ENCODE results near the gene MEG3.
"Not testable (repeated sequence)": the region's sequence is repeated elsewhere in the genome, so short reads cannot be mapped to it uniquely, and the experiment has no call there.

The MEG3 gene

DNA sequence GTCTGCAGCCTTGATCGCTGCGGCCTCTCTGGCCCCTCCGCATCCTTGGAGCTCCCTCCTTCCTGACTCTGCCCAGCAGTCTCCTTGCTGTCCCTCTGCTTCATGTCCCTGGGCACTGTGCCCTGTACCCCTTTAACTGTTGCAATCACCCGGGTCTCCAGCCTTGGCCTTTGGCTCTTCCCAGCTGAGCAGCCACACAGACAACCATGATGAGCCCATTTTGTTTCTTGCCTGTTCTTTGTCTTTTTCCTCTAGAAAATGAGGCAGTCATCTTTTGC is 40.6 kb upstream of the MEG3 start:
- Mint-ChIP-seq H3K4me3 (no peak overlapping the region), H3K27me3 (peaks cover 25% of the 10 kb centered on the region), H3K9me3 (no peaks in the 10 kb centered on the region), H3K4me1 (no peaks in the 10 kb centered on the region), H3K36me3 (no peaks in the 10 kb centered on the region), H3K27ac (no peak overlapping the region)
- ATAC-seq: no peak

DNA sequence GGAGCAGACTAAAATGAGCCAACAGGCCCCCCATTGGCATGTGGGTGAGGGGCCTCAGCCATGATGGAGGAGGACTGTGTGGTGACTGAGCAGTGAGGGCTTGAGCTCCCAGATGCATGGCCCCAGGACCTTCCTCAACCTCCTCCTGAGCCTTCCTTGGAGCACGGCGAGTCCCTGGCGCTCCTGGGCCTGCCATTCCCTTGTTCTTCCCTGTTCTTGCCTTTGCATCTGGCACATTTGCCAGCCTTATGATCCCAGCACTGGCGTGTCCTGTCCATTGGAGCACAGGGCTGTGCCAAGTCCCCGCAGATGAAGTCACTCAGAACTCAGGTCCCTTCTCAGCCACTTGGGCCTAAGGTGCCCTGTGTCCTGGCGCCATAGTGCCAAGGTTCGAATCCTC is 40.3 kb upstream of the MEG3 start:
- H3K27me3 Mint-ChIP-seq: peaks cover 23% of the 10 kb centered on the region
- H3K4me1 Mint-ChIP-seq: no peaks in the 10 kb centered on the region
- no peak for ATAC-seq
- H3K9me3 Mint-ChIP-seq: no peaks in the 10 kb centered on the region
- H3K4me3 Mint-ChIP-seq: no peak overlapping the region
- no peak overlapping the region for H3K27ac Mint-ChIP-seq
- no peaks in the 10 kb centered on the region for H3K36me3 Mint-ChIP-seq

DNA sequence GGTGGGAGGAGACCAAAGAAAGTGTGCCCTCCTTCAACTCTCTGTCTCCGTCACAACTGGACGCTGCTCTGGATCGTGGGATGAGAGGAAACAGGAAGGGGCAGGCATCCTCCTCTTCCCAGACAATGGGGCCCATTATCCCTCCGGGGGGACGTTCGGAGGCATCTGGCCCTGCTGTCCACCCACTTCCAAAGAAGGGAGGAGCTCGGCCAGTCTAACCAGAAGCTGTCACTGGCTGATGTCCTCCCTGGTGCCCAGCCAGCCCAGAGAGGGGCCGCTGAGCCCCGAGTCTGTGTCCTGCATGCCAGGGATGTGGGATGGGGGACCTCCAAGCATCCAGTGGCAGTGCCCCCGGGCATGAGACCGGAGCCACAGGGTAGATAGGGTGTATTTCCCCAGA is 39.8 kb upstream of the MEG3 start:
- Mint-ChIP-seq H3K4me1 (no peaks in the 10 kb centered on the region), H3K36me3 (no peaks in the 10 kb centered on the region), H3K4me3 (no peak overlapping the region), H3K27ac (no peak overlapping the region), H3K9me3 (no peaks in the 10 kb centered on the region), H3K27me3 (peaks cover 28% of the 10 kb centered on the region)
- ATAC-seq: no peak

DNA sequence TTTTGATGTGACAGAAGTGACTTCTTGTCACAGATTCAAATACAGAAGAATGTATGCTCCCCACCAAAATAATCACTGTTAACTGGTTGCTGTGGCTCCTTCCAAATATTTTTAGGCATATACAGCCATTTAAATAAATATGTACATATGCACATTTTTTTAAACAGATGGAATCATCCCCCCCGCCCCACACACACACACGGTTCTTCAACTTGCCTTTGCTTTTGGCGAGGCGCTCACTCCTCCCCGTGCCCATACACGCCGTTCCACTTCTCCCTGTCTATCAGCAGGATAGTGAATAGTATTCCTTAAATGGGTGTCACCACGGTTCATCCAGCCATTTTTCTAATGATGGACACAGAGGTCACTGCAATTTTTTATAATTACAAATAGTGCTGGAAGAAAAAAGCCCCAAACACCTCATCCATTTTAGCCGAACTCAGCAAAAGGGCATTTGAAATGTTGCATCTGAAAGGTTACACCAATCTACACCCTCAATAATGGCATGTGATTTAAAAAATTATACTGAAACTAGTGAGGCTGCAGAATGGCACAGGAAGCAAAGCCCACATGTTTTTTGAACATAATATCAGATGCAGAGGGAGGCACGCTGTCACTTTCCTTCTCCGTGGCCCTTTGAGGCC is 39.2 kb upstream of the MEG3 start:
- no peak for ATAC-seq
- Mint-ChIP-seq H3K27me3 (peaks cover 32% of the 10 kb centered on the region), H3K4me3 (no peak overlapping the region), H3K36me3 (no peaks in the 10 kb centered on the region), H3K27ac (no peak overlapping the region), H3K4me1 (no peaks in the 10 kb centered on the region), H3K9me3 (no peaks in the 10 kb centered on the region)

GRCh38 chr14:100787659-100788058 is 38.3 kb upstream of the MEG3 start:
- no peaks in the 10 kb centered on the region for H3K36me3 Mint-ChIP-seq
- H3K4me1 Mint-ChIP-seq: no peaks in the 10 kb centered on the region
- no peaks in the 10 kb centered on the region for H3K9me3 Mint-ChIP-seq
- H3K4me3 Mint-ChIP-seq: no peak overlapping the region
- peaks cover 39% of the 10 kb centered on the region for H3K27me3 Mint-ChIP-seq
- ATAC-seq: no peak
- H3K27ac Mint-ChIP-seq: no peak overlapping the region

DNA sequence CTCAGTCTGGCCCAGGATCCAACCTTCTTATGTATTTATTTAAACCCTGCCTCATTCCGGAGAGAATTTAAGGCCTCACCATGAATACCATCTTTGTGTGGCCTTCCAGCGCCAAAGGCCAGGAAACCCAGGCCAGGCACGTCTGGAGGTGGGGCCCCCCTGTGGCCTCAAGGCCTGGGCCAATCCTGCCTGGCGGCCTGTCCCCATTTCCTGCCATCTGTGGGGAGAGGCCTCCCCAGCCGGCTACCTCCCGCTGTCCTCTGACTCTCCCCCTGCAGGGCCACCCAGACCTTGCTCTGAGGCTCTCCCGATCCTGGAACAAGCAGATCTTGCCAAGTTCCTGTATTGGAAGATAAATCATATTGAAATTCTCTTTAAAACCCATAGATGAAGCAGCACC is 37.4 kb upstream of the MEG3 start:
- Mint-ChIP-seq H3K4me3 (no peak overlapping the region), H3K27me3 (peaks cover 44% of the 10 kb centered on the region), H3K36me3 (no peaks in the 10 kb centered on the region), H3K4me1 (no peaks in the 10 kb centered on the region), H3K9me3 (no peaks in the 10 kb centered on the region), H3K27ac (no peak overlapping the region)
- no peak for ATAC-seq

- Mint-ChIP-seq H3K36me3 (no peaks in the 10 kb centered on the region), H3K9me3 (no peaks in the 10 kb centered on the region), H3K27me3 (peaks cover 44% of the 10 kb centered on the region), H3K4me1 (no peaks in the 10 kb centered on the region), H3K4me3 (no peak overlapping the region), H3K27ac (no peak overlapping the region)
- ATAC-seq: no peak
Observed at GRCh38 chr14:100788942-100789341, 37.0 kb upstream of the MEG3 start.

- no peaks in the 10 kb centered on the region for H3K4me1 Mint-ChIP-seq
- H3K36me3 Mint-ChIP-seq: no peaks in the 10 kb centered on the region
Observed at GRCh38 chr14:100789460-100790417, 36.2 kb upstream of the MEG3 start.

GRCh38 chr14:100790502-100791347 is 35.2 kb upstream of the MEG3 start:
- no peak for ATAC-seq
- H3K27me3 Mint-ChIP-seq: peaks cover 34% of the 10 kb centered on the region
- no peaks in the 10 kb centered on the region for H3K9me3 Mint-ChIP-seq
- H3K36me3 Mint-ChIP-seq: no peaks in the 10 kb centered on the region
- H3K27ac Mint-ChIP-seq: no peak overlapping the region
- no peaks in the 10 kb centered on the region for H3K4me1 Mint-ChIP-seq
- no peak overlapping the region for H3K4me3 Mint-ChIP-seq

More at GRCh38 chr14:100789460-100790417, 36.2 kb upstream of the MEG3 start:
- no peak overlapping the region for H3K27ac Mint-ChIP-seq
- no peaks in the 10 kb centered on the region for H3K9me3 Mint-ChIP-seq
- H3K4me3 Mint-ChIP-seq: no peak overlapping the region
- no peak for ATAC-seq
- peaks cover 43% of the 10 kb centered on the region for H3K27me3 Mint-ChIP-seq

GRCh38 chr14:100791348-100791735 is 34.6 kb upstream of the MEG3 start:
- Mint-ChIP-seq H3K27me3 (peaks cover 34% of the 10 kb centered on the region), H3K4me1 (no peaks in the 10 kb centered on the region), H3K9me3 (no peaks in the 10 kb centered on the region), H3K4me3 (no peak overlapping the region), H3K36me3 (no peaks in the 10 kb centered on the region), H3K27ac (no peak overlapping the region)
- no peak for ATAC-seq

DNA sequence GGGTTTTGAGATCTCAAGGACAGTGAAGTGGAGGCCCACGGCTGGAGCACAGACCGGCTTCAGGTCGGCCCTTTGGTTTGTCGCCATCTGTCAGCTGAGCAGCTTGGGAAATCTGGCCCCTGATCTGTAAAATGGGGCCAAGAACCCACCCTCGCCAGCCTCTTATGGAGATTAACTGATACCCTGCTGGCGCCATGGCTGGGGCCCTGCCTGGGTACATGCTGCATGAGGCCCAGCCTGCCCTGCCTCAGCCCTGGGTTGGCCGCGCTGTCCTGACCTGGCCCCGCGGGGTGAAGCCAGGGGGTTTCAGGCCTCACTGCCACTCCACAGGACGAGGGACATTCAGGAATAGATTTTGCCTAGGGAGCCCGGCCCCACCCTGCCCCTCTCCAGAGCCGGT is 33.9 kb upstream of the MEG3 start:
- H3K36me3 Mint-ChIP-seq: no peaks in the 10 kb centered on the region
- no peak overlapping the region for H3K27ac Mint-ChIP-seq
- H3K27me3 Mint-ChIP-seq: peaks cover 34% of the 10 kb centered on the region
- no peaks in the 10 kb centered on the region for H3K4me1 Mint-ChIP-seq
- ATAC-seq: no peak
- no peak overlapping the region for H3K4me3 Mint-ChIP-seq
- H3K9me3 Mint-ChIP-seq: no peaks in the 10 kb centered on the region

GRCh38 chr14:100796946-100797345 is 29.0 kb upstream of the MEG3 start:
- Mint-ChIP-seq H3K4me1 (no peaks in the 10 kb centered on the region), H3K36me3 (no peaks in the 10 kb centered on the region), H3K9me3 (no peaks in the 10 kb centered on the region), H3K27me3 (peaks cover 11% of the 10 kb centered on the region), H3K27ac (no peak overlapping the region), H3K4me3 (no peak overlapping the region)
- no peak for ATAC-seq

DNA sequence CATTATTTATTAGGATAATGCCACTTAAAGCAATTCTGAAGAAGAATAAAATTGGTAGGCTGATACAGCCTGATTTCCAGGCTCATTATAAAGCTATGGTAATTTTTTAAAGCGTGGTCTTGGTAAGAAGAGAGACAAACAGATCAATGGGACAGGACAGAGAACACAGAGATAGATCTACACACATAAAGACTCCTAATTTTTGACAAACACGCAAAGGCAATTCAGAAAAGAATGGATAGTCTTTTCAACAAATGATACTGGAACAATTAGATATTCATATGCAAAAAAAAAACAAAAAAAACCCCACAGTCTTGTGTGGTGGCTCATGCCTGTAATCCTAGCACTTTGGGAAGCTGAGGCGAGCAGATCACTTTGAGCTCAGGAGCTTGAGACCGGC is 25.9 kb upstream of the MEG3 start:
- no peaks in the 10 kb centered on the region for H3K36me3 Mint-ChIP-seq
- ATAC-seq: no peak
- no peaks in the 10 kb centered on the region for H3K4me1 Mint-ChIP-seq
- no peaks in the 10 kb centered on the region for H3K9me3 Mint-ChIP-seq
- H3K4me3 Mint-ChIP-seq: no peak overlapping the region
- no peaks in the 10 kb centered on the region for H3K27me3 Mint-ChIP-seq
- no peak overlapping the region for H3K27ac Mint-ChIP-seq

DNA sequence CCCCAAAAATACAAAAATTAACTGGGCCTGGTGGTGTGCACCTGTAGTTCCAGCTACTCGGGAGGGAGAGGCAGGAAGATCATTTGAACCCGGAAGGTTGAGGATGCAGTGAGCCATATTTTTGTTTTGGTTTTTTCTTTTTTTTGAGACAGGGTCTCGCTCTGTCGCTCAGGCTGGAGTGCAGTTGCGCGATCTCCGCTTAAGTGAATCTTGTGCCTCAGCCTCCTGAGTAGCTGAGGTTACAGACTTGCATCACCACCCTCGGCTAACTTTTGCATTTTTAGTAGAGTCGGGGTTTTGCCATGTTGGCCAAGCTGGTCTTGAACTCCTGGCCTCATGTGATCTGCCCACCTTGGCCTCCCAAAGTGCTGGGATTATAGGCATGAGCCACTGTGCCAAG is 24.5 kb upstream of the MEG3 start:
- not testable (repeated sequence) for ATAC-seq, H3K36me3 Mint-ChIP-seq, H3K27ac Mint-ChIP-seq, H3K4me1 Mint-ChIP-seq, H3K9me3 Mint-ChIP-seq, H3K4me3 Mint-ChIP-seq, H3K27me3 Mint-ChIP-seq

- H3K9me3 Mint-ChIP-seq: no peaks in the 10 kb centered on the region
- no peaks in the 10 kb centered on the region for H3K4me1 Mint-ChIP-seq
- H3K27ac Mint-ChIP-seq: no peak overlapping the region
- ATAC-seq: no peak
- no peaks in the 10 kb centered on the region for H3K27me3 Mint-ChIP-seq
- no peaks in the 10 kb centered on the region for H3K36me3 Mint-ChIP-seq
- H3K4me3 Mint-ChIP-seq: no peak overlapping the region
Observed at GRCh38 chr14:100802179-100802578, 23.7 kb upstream of the MEG3 start.

All from stimulated activated memory B cell treated with anti-CD40 and anti-IgM and Interleukin-4, amounts not matched to agents 10 μg/mL and 1 μg/mL and 100 μg/mL, for 72 hours (primary cell).